Measurements from ENCODE around the gene ZC3H10.

Gene ZC3H10

DNA sequence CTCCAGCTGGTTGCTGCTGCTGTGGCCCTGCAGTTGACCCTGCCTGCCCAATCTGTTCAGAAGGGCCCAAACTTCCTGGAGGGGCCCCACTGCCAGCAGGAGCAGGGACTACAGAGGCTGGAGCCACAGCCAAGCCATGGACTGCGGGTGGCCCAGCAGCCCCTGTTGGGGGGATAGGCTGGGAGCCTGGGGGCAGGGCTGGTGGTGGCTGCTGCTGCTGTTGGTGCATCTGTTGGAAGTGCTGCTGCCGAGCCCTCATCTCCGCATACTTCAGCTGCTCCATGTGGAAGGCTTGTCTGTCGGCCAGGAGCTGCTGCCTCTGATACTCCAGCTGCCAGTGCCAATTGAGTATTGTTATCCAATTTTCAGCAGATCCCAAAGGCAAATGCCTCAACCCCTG, 47.3 kb downstream of the ZC3H10 start:
- TF ChIP-seq, protein P1, sequence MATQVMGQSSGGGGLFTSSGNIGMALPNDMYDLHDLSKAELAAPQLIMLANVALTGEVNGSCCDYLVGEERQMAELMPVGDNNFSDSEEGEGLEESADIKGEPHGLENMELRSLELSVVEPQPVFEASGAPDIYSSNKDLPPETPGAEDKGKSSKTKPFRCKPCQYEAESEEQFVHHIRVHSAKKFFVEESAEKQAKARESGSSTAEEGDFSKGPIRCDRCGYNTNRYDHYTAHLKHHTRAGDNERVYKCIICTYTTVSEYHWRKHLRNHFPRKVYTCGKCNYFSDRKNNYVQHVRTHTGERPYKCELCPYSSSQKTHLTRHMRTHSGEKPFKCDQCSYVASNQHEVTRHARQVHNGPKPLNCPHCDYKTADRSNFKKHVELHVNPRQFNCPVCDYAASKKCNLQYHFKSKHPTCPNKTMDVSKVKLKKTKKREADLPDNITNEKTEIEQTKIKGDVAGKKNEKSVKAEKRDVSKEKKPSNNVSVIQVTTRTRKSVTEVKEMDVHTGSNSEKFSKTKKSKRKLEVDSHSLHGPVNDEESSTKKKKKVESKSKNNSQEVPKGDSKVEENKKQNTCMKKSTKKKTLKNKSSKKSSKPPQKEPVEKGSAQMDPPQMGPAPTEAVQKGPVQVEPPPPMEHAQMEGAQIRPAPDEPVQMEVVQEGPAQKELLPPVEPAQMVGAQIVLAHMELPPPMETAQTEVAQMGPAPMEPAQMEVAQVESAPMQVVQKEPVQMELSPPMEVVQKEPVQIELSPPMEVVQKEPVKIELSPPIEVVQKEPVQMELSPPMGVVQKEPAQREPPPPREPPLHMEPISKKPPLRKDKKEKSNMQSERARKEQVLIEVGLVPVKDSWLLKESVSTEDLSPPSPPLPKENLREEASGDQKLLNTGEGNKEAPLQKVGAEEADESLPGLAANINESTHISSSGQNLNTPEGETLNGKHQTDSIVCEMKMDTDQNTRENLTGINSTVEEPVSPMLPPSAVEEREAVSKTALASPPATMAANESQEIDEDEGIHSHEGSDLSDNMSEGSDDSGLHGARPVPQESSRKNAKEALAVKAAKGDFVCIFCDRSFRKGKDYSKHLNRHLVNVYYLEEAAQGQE (IDR thresholded peaks at IDR 0.05; ENCODE audit: low read depth) = no peak
- TF ChIP-seq EGR1 (IDR thresholded peaks at IDR 0.05) (no peak), TAF1 (IDR thresholded peaks at IDR 0.05; ENCODE audit: low read depth) (no peak), EP300 (IDR thresholded peaks at IDR 0.05; ENCODE audit: borderline replicate concordance) (no peak), CEBPB (IDR thresholded peaks at IDR 0.05) (no peak), RAD21 (IDR thresholded peaks at IDR 0.05; ENCODE audit: low read depth) (no peak), TCF12 (IDR thresholded peaks at IDR 0.05; ENCODE audit: low read depth) (no peak), CREB1 (IDR thresholded peaks at IDR 0.05; ENCODE audit: low read depth) (no peak), NFIC (IDR thresholded peaks at IDR 0.05) (no peak), TEAD4 (IDR thresholded peaks at IDR 0.05) (no peak)
- TF ChIP-seq, protein P2, sequence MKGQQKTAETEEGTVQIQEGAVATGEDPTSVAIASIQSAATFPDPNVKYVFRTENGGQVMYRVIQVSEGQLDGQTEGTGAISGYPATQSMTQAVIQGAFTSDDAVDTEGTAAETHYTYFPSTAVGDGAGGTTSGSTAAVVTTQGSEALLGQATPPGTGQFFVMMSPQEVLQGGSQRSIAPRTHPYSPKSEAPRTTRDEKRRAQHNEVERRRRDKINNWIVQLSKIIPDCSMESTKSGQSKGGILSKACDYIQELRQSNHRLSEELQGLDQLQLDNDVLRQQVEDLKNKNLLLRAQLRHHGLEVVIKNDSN (IDR thresholded peaks at IDR 0.05) = no peak
- TF ChIP-seq, protein P3, sequence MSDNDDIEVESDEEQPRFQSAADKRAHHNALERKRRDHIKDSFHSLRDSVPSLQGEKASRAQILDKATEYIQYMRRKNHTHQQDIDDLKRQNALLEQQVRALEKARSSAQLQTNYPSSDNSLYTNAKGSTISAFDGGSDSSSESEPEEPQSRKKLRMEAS (IDR thresholded peaks at IDR 0.05) = no peak

DNA sequence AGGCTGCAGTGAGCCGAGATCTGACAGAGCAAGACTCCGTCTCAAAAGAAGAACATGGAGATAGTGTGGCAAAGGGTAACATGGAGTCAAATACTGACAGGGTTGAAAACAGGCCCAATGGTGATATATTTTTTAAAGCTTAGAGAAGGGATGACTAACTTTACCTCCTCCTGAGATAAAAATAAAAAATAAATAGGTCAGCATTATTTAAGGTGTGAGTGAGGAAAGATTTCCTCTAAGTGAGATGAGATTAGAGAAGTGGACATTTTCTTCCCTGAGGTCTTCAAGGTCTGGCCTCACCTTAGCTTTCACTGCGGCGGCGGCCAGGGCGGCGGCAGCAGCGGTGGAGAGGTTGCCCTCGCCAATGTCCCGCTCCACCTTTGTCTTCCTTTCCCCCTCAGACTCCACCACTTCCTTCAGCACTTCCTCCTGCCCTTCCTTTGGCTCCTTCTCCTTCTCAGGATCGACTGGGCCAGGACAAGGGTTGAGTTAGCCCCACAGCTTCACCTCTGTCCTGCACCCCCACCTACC, 51.2 kb downstream of the ZC3H10 start:
- no peak for TF ChIP-seq RAD21 (IDR thresholded peaks at IDR 0.05; ENCODE audit: low read depth)
- TF ChIP-seq, protein P3 (IDR thresholded peaks at IDR 0.05) = no peak
- no peak for TF ChIP-seq TAF1 (IDR thresholded peaks at IDR 0.05; ENCODE audit: low read depth)
- no peak for TF ChIP-seq FOXM1 (IDR thresholded peaks at IDR 0.05; ENCODE audit: borderline replicate concordance, low read depth)
- TF ChIP-seq NFIC (IDR thresholded peaks at IDR 0.05) = no peak
- TF ChIP-seq, protein P1 (IDR thresholded peaks at IDR 0.05; ENCODE audit: low read depth) = no peak
- TF ChIP-seq CEBPB (IDR thresholded peaks at IDR 0.05) = no peak
- TF ChIP-seq TEAD4 (IDR thresholded peaks at IDR 0.05) = no peak
- no peak for TF ChIP-seq ZBTB7A (IDR thresholded peaks at IDR 0.05; ENCODE audit: low read depth)
- TF ChIP-seq YY1 (IDR thresholded peaks at IDR 0.05; ENCODE audit: low read depth) = no peak
- no peak for TF ChIP-seq EP300 (IDR thresholded peaks at IDR 0.05; ENCODE audit: borderline replicate concordance)
- no peak for TF ChIP-seq CREB1 (IDR thresholded peaks at IDR 0.05; ENCODE audit: low read depth)
- no peak for TF ChIP-seq TCF12 (IDR thresholded peaks at IDR 0.05; ENCODE audit: low read depth)
- TF ChIP-seq, protein P2 (IDR thresholded peaks at IDR 0.05) = no peak
- TF ChIP-seq EGR1 (IDR thresholded peaks at IDR 0.05) = no peak

DNA sequence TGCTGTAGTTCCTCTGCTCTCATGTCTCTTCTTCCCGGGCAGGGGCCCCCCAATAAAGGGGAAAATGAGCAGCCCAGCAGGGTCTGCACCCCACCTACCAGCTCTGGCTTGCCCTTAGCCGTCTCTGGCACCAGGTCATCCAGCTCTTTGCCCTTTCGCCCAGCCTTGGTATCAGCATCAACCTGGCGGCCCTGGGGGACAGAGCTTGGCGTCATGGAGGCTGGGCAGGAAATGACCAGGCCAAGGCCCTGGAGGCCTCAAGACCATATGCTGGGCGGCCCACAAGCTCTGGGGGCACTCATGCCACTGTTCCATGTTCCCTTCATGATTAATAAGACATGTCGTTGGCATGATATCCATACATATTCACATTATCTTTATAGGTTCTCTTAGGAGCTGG, 54.8 kb downstream of the ZC3H10 start:
- TF ChIP-seq YY1 (IDR thresholded peaks at IDR 0.05; ENCODE audit: low read depth) = no peak
- no peak for TF ChIP-seq EP300 (IDR thresholded peaks at IDR 0.05; ENCODE audit: borderline replicate concordance)
- TF ChIP-seq EGR1 (IDR thresholded peaks at IDR 0.05) = no peak
- TF ChIP-seq, protein P1 (IDR thresholded peaks at IDR 0.05; ENCODE audit: low read depth) = no peak
- TF ChIP-seq TCF12 (IDR thresholded peaks at IDR 0.05; ENCODE audit: low read depth) = no peak
- TF ChIP-seq, protein P2 (IDR thresholded peaks at IDR 0.05) = no peak
- TF ChIP-seq, protein P3 (IDR thresholded peaks at IDR 0.05) = no peak
- no peak for TF ChIP-seq NFIC (IDR thresholded peaks at IDR 0.05)
- no peak for TF ChIP-seq CREB1 (IDR thresholded peaks at IDR 0.05; ENCODE audit: low read depth)
- no peak for TF ChIP-seq ZBTB7A (IDR thresholded peaks at IDR 0.05; ENCODE audit: low read depth)
- TF ChIP-seq FOXM1 (IDR thresholded peaks at IDR 0.05; ENCODE audit: borderline replicate concordance, low read depth) = no peak
- TF ChIP-seq TAF1 (IDR thresholded peaks at IDR 0.05; ENCODE audit: low read depth) = no peak
- no peak for TF ChIP-seq CEBPB (IDR thresholded peaks at IDR 0.05)
